Tibial artery (tissue), 4 donors: ENCODE measurements around the gene AIMP2.

Experiments used
- DNase-seq, 2 donors: peaks; one replicate each; pipeline ENCODE4 v3.0.0-alpha.2; 2019
- H3K27ac ChIP-seq, 2 donors: fragments of 200-600 bp; sonication (generic) in 1 of 2; 1 replicate in 1 of 2; 2 replicates in 1 of 2; pipeline ENCODE4 v1.5.1; 2018 to 2019; ENCODE audit warnings: mild to moderate bottlenecking in 1 of 2
- H3K27me3 ChIP-seq, 2 donors: fragments of 200-600 bp; sonication (generic) in 1 of 2; one replicate each; pipeline versions ENCODE4 v1.5.1 to v1.6.0; 2016 to 2019
- H3K36me3 ChIP-seq, 3 donors: fragments of 200-600 bp; sonication (generic) in 2 of 3; one replicate each; pipeline ENCODE4 v1.5.1; 2016 to 2019; ENCODE audit warnings: mild to moderate bottlenecking in 2 of 3
- H3K4me1 ChIP-seq, 4 donors: fragments of 200-600 bp; sonication (generic) in 2 of 4; 1 replicate in 3 of 4; 2 replicates in 1 of 4; pipeline ENCODE4 v1.5.1; 2016 to 2019
- H3K4me3 ChIP-seq, 2 donors: fragments of 200-600 bp; sonication (generic) in 1 of 2; 1 replicate in 1 of 2; 2 replicates in 1 of 2; pipeline ENCODE4 v1.5.1; 2018 to 2019; ENCODE audit warnings: mild to moderate bottlenecking in 2 of 2
- H3K9me3 ChIP-seq, 3 donors: fragments of 200-600 bp; sonication (generic) in 1 of 3; one replicate each; pipeline ENCODE4 v1.5.1; 2016 to 2019
- CTCF ChIP-seq, 2 experiments: fragments of 200-600 bp in 1 of 2; fragments of 450-650 bp in 1 of 2; IDR thresholded peaks; one replicate each; pipeline ENCODE4 v1.5.1; 2017 to 2019; ENCODE audit warnings: antibody characterized with exemption in 2 of 2, mild to moderate bottlenecking in 1 of 2, moderate library complexity in 1 of 2
- intact Hi-C: fragments of 100-400 bp; cut with DNase I; formaldehyde crosslinking; loops from one replicate; pipeline ENCODE4 v1.15.0; 2023; ENCODE audit warnings: low total_unique reads

AIMP2 gene

GRCh38 chr7:6016653-6016966, 7.5 kb downstream of the AIMP2 start:
- no peak overlapping the region for H3K4me3 ChIP-seq
- no peak for TF ChIP-seq CTCF (IDR thresholded peaks at IDR 0.05)
- no peaks in the 10 kb centered on the region for H3K27me3 ChIP-seq
- peaks cover 0 to 7% (median 1%) of the 10 kb centered on the region in 4 donors for H3K4me1 ChIP-seq
- H3K36me3 ChIP-seq = peaks cover 42 to 74% (median 63%) of the 10 kb centered on the region in 3 donors
- no peak overlapping the region for H3K27ac ChIP-seq
- no peaks in the 10 kb centered on the region for H3K9me3 ChIP-seq
- intact Hi-C loops = no loop called here
- DNase-seq = no peak

GRCh38 chr7:6020371-6021286, 11.6 kb downstream of the AIMP2 start:
- Histone ChIP-seq H3K4me3 (no peak overlapping the region), H3K4me1 (peaks cover 0 to 3% (median 1%) of the 10 kb centered on the region in 4 donors), H3K36me3 (peaks cover 65 to 99% (median 94%) of the 10 kb centered on the region in 3 donors), H3K27me3 (no peaks in the 10 kb centered on the region), H3K27ac (no peak overlapping the region), H3K9me3 (no peaks in the 10 kb centered on the region)
- intact Hi-C loops = no loop called here
- TF ChIP-seq CTCF (IDR thresholded peaks at IDR 0.05) = no peak
- DNase-seq = peak in 1 of 2 donors; percentile 21

- intact Hi-C loops = no loop called here
- Histone ChIP-seq H3K36me3 (peaks cover 82 to 100% (median 95%) of the 10 kb centered on the region in 3 donors), H3K9me3 (no peaks in the 10 kb centered on the region), H3K27me3 (no peaks in the 10 kb centered on the region), H3K4me3 (no peak overlapping the region), H3K4me1 (no peaks in the 10 kb centered on the region), H3K27ac (no peak overlapping the region)
- no peak for DNase-seq
- no peak for TF ChIP-seq CTCF (IDR thresholded peaks at IDR 0.05)
These were observed 13.6 kb downstream of the AIMP2 start for GRCh38 chr7:6022707-6023106.

- Histone ChIP-seq H3K4me3 (no peak overlapping the region), H3K27ac (no peak overlapping the region), H3K4me1 (no peaks in the 10 kb centered on the region), H3K27me3 (no peaks in the 10 kb centered on the region), H3K9me3 (no peaks in the 10 kb centered on the region), H3K36me3 (peaks cover 80 to 100% (median 94%) of the 10 kb centered on the region in 3 donors)
- TF ChIP-seq CTCF (IDR thresholded peaks at IDR 0.05) = no peak
- intact Hi-C loops = no loop called here
- no peak for DNase-seq
These were observed 14.9 kb downstream of the AIMP2 start for GRCh38 chr7:6023974-6024435.

- Histone ChIP-seq H3K4me1 (no peaks in the 10 kb centered on the region), H3K9me3 (no peaks in the 10 kb centered on the region), H3K4me3 (peak overlapping the region in 1 of 2 donors; percentile 19), H3K27me3 (no peaks in the 10 kb centered on the region), H3K27ac (no peak overlapping the region), H3K36me3 (peaks cover 74 to 98% (median 81%) of the 10 kb centered on the region in 3 donors)
- DNase-seq = peak; percentile 64 to 72
- intact Hi-C loops = no loop called here
- TF ChIP-seq CTCF (IDR thresholded peaks at IDR 0.05) = no peak
These were observed 17.1 kb downstream of the AIMP2 start for GRCh38 chr7:6026011-6026819.
